Endodermal cell (in vitro differentiated cells): ENCODE results near the gene ASCL2. TPM values are rescaled to one million over a fixed set of nuclear protein-coding genes. Genes with fewer than 3 reads are reported as not detected.

ENCODE experiments used
- DNase-seq: peaks from one replicate; pipeline ENCODE4 v3.0.0-alpha.2; 2017
- H3K27ac ChIP-seq: 2 replicates; pipeline ENCODE4 v1.5.1; 2013; ENCODE audit warnings: mild to moderate bottlenecking, low read depth, low read length, moderate library complexity
- H3K27me3 ChIP-seq: 2 replicates; pipeline ENCODE4 v1.6.1; 2013; ENCODE audit warnings: mild to moderate bottlenecking, low read length, moderate library complexity; ENCODE audit not compliant: insufficient read depth, control insufficient read depth, poor library complexity, severe bottlenecking
- H3K36me3 ChIP-seq: 2 replicates; pipeline ENCODE4 v1.7.0; 2013; ENCODE audit warnings: mild to moderate bottlenecking, low read length, moderate library complexity; ENCODE audit not compliant: control insufficient read depth, insufficient read depth
- H3K4me1 ChIP-seq: one replicate; pipeline ENCODE4 v1.7.0; 2013; ENCODE audit warnings: low read length; ENCODE audit not compliant: control insufficient read depth, insufficient read depth
- H3K4me3 ChIP-seq: 2 replicates; pipeline ENCODE4 v1.5.1; 2013; ENCODE audit warnings: mild to moderate bottlenecking, low read length, moderate library complexity
- H3K9ac ChIP-seq: 2 replicates; pipeline ENCODE4 v1.6.1; 2013; ENCODE audit warnings: mild to moderate bottlenecking, low read length, moderate library complexity; ENCODE audit not compliant: poor library complexity, severe bottlenecking; ENCODE audit errors: extremely low read depth
- H3K9me3 ChIP-seq: 2 replicates; pipeline ENCODE4 v1.6.1; 2013; ENCODE audit warnings: mild to moderate bottlenecking, low read length, moderate library complexity; ENCODE audit not compliant: control insufficient read depth
- H3K27ac Mint-ChIP-seq: 2 replicates; pipeline ENCODE4 v1.8.0; 2020; ENCODE audit warnings: mixed read lengths
- H3K27me3 Mint-ChIP-seq: 2 replicates; pipeline ENCODE4 v1.8.0; 2021; ENCODE audit warnings: mild to moderate bottlenecking, mixed read lengths; ENCODE audit not compliant: insufficient read depth
- H3K36me3 Mint-ChIP-seq: 2 replicates; pipeline ENCODE4 v1.8.0; 2020; ENCODE audit warnings: low read depth, mixed read lengths
- H3K4me1 Mint-ChIP-seq: 2 replicates; pipeline ENCODE4 v1.8.0; 2020; ENCODE audit warnings: mixed read lengths
- H3K4me3 Mint-ChIP-seq: 2 replicates; pipeline ENCODE4 v1.8.0; 2020; ENCODE audit warnings: mild to moderate bottlenecking, moderate library complexity, mixed read lengths
- H3K9me3 Mint-ChIP-seq: 2 replicates; pipeline ENCODE4 v1.8.0; 2020; ENCODE audit warnings: mild to moderate bottlenecking, mixed read lengths
- WGBS, 2 experiments: methylation state at CpG; one replicate each; pipeline versions ENCODE4 v1.1.5 to v1.1.7; 2013; ENCODE audit warnings: missing lambda C conversion rate in 2 of 2, mixed read lengths in 1 of 2; ENCODE audit not compliant: insufficient coverage in 1 of 2, insufficient read length in 1 of 2; 5-methylcytosine and 5-hydroxymethylcytosine counted together
- total RNA-seq, 2 donors: library from RNA; stranded (reverse); fragmentation: NEBNext Ultra II Directional in 1 of 2; extraction: Animal tissue kit (Norgen Biotek cat#: 25700) in 1 of 2; gene quantifications; 2 replicates in 1 of 2; 3 replicates in 1 of 2; pipeline ENCODE4 v1.2.1, GENCODE V29; 2021
- TF ChIP-seq, protein P1 (sequence below): fragments of 200-600 bp; sonication (generic); conservative IDR thresholded peaks from 2 replicates; pipeline ENCODE4 v1.5.0; 2021; ENCODE audit warnings: antibody characterized with exemption, mild to moderate bottlenecking

ASCL2 gene
- total RNA-seq, 2 donors from 2014 or later: not detected

DNA sequence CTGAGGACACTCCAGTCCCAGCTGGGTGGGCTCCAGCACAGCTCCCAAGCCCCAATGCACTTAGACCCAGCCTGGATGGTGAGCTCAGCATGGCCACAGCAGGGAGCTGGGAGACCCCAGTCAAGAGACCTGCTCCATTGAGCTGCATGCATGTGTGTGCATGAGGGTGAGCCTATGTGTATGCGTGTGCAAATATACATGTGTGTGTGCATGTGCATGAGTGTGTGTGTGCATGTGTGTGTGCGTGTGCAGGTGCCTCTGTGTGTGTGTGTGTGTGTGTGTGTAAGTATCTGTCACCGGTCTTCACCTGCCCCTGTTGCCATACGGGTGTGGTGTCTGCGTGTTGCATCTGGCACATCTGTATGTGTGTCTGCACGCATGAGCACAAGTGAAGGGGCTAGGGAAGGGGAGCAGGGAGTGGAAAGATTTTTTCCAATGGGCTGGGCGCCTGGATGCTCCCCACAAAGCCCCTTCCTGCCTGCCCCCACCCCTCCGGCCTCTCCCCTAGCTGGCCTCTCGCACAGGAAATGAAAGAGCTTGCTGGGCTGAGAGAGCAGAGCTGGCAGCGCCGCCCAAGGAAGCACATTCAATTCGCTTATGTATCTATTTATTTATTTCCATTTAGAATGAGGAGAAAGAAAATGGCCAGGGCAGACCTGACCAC, 35.5 kb upstream of the ASCL2 start:
- Mint-ChIP-seq H3K27me3 (no peaks in the 10 kb centered on the region), H3K4me1 (no peaks in the 10 kb centered on the region), H3K4me3 (no peak overlapping the region), H3K9me3 (no peaks in the 10 kb centered on the region), H3K36me3 (no peaks in the 10 kb centered on the region), H3K27ac (no peak overlapping the region)
- no peaks in the 10 kb centered on the region for H3K4me1 ChIP-seq
- no peak overlapping the region for H3K9ac ChIP-seq
- H3K9me3 ChIP-seq: no peaks in the 10 kb centered on the region
- no peak overlapping the region for H3K4me3 ChIP-seq
- H3K36me3 ChIP-seq: no peaks in the 10 kb centered on the region
- TF ChIP-seq, protein P1, sequence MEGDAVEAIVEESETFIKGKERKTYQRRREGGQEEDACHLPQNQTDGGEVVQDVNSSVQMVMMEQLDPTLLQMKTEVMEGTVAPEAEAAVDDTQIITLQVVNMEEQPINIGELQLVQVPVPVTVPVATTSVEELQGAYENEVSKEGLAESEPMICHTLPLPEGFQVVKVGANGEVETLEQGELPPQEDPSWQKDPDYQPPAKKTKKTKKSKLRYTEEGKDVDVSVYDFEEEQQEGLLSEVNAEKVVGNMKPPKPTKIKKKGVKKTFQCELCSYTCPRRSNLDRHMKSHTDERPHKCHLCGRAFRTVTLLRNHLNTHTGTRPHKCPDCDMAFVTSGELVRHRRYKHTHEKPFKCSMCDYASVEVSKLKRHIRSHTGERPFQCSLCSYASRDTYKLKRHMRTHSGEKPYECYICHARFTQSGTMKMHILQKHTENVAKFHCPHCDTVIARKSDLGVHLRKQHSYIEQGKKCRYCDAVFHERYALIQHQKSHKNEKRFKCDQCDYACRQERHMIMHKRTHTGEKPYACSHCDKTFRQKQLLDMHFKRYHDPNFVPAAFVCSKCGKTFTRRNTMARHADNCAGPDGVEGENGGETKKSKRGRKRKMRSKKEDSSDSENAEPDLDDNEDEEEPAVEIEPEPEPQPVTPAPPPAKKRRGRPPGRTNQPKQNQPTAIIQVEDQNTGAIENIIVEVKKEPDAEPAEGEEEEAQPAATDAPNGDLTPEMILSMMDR: no peak
- H3K27me3 ChIP-seq: no peaks in the 10 kb centered on the region
- no peak overlapping the region for H3K27ac ChIP-seq
- peak; percentile 40 for DNase-seq
- 84 to 98% methylated on average over 7 to 11 of the region's 12 CpGs for WGBS, 2 experiments

DNA sequence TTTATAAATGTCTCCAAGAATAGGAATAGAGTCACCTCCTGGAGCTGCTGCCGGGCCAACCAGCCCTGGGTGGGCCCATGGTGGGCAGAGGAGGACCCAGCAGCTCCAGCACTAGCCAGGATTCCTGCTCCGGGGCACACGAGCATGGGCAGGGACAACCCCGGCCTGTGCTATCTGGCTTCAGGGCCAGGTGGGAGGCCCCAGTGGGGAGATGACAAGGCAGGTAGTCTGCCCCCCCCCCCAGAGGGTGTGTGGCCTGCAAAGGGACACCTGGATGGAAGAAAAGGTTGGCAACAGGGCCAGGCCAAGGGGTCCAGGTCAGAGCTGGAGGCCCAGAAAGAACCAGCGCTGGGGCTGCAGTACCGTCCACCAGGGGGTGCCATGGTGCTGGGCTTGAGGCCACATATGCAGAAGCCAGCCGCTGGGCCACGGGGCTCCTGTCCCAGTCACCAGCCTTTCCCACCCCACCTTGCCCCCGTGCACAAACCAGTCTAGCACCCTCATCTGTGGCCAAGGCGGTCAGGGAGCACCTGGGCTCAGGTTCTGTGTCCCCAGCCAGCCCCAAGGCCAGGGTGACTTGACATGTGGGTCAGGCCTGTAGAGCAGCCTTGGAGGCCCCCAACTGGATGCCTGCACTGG, 34.9 kb upstream of the ASCL2 start:
- Mint-ChIP-seq H3K9me3 (no peaks in the 10 kb centered on the region), H3K36me3 (no peaks in the 10 kb centered on the region), H3K4me1 (no peaks in the 10 kb centered on the region), H3K27me3 (no peaks in the 10 kb centered on the region), H3K4me3 (no peak overlapping the region), H3K27ac (no peak overlapping the region)
- Histone ChIP-seq H3K4me1 (no peaks in the 10 kb centered on the region), H3K4me3 (no peak overlapping the region), H3K9ac (no peak overlapping the region), H3K27me3 (no peaks in the 10 kb centered on the region), H3K27ac (no peak overlapping the region), H3K9me3 (no peaks in the 10 kb centered on the region), H3K36me3 (no peaks in the 10 kb centered on the region)
- 10 to 42% methylated on average over 6 to 10 of the region's 10 CpGs for WGBS, 2 experiments
- DNase-seq: peak; percentile 97
- TF ChIP-seq, protein P1: peak; percentile 93

DNA sequence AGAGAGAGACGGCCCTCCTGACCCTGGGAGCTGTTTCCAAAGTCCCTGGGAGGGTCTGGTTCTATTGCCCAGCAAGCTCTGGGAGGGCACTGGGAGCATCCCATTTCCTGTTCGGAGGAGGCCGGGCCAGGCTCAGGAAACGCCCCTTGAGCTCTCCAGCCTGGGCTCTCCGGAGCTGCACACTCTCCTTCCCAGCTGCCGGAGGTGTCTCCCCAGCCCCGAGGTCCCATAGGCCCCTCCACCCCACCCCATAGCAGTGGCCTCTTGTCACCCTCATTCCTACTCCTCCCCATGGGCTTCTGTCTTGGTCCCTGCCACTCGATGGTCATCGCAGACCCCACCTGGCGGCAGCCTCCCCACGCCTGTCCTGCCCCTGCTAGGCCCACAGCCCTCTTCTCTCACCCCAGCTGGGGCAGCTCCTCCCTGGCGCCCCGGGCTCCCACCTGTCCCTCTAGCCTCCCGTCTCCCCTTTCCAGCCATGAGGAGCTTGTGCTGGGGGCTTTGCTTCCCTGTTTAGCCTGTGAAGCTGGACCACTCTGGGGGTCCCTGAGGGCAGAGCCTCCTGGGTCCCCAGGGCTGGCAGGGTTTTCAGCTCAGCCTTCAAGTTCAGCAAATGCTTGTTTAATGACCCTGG, 34.2 kb upstream of the ASCL2 start:
- H3K9me3 Mint-ChIP-seq: no peaks in the 10 kb centered on the region
- H3K4me3 Mint-ChIP-seq: no peak overlapping the region
- Histone ChIP-seq H3K36me3 (no peaks in the 10 kb centered on the region), H3K4me1 (no peaks in the 10 kb centered on the region), H3K9me3 (no peaks in the 10 kb centered on the region), H3K27me3 (no peaks in the 10 kb centered on the region), H3K9ac (no peak overlapping the region), H3K27ac (no peak overlapping the region), H3K4me3 (no peak overlapping the region)
- H3K4me1 Mint-ChIP-seq: no peaks in the 10 kb centered on the region
- H3K36me3 Mint-ChIP-seq: no peaks in the 10 kb centered on the region
- DNase-seq: peak; percentile 60
- no peaks in the 10 kb centered on the region for H3K27me3 Mint-ChIP-seq
- no peak overlapping the region for H3K27ac Mint-ChIP-seq
- TF ChIP-seq, protein P1: no peak
- WGBS, 2 experiments: 80 to 93% methylated on average over 6 to 14 of the region's 14 CpGs
